Esophagus squamous epithelium (tissue), 4 donors: ENCODE measurements around the gene KCNQ1.

ENCODE experiments used
- CTCF ChIP-seq, 6 experiments: fragments of 450-650 bp in 4 of 6; fragments of 200-600 bp in 2 of 6; sonication (generic) in 2 of 6; IDR thresholded peaks; one replicate each; pipeline ENCODE4 v1.5.1; 2016 to 2019; ENCODE audit warnings: antibody characterized with exemption in 6 of 6, mild to moderate bottlenecking in 4 of 6, moderate library complexity in 4 of 6
- POLR2A ChIP-seq, 4 donors: fragments of 450-650 bp; IDR thresholded peaks; one replicate each; pipeline ENCODE4 v1.6.1; 2017; ENCODE audit warnings: antibody characterized with exemption in 4 of 4, mild to moderate bottlenecking in 4 of 4, moderate library complexity in 3 of 4

GRCh38 chr11:2583605-2583958 is 138.8 kb downstream of the KCNQ1 start:
- TF ChIP-seq CTCF (IDR thresholded peaks at IDR 0.05) (no peak), POLR2A (IDR thresholded peaks at IDR 0.05) (no peak)
